ENCODE results near the gene COL6A3.

DNA sequence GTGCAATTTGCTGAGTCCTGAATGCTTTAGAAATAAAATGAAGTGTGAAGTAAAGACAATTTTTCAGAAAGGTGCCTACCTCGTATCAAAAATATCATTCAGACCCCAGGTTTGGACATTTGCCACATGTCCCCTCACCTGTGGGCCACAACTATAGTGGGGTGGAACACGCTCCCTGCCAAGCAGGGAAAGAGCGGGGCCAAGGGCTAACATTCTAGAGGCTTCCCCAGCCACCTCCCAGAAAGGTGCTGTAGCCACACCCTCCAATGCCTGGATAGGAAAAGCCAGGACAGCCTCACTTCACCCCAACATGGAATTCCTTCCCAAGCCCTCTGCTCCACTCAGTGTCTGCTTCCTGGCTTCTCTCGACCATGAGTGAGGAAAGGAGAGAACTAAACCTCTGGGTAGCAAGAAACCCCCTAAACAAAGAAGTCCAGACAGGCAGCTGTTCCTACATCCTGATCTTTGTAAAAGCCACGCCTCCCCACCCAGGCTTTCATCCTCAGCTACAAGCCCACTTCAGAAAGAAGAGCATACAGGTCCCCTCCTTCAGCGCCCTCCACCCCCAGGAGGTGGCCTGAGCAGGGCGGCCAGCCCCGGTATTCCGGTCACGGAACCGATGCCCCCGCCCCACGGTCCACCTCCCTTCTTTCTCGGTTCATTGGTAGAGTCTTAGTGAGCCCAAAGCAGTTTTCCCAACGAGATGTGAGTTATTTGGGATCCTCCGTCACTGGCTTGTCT lies 2.1 kb downstream of the COL6A3 start:
- no peak for TF ChIP-seq POLR2A (IDR thresholded peaks at IDR 0.05)
- TF ChIP-seq, protein P1, sequence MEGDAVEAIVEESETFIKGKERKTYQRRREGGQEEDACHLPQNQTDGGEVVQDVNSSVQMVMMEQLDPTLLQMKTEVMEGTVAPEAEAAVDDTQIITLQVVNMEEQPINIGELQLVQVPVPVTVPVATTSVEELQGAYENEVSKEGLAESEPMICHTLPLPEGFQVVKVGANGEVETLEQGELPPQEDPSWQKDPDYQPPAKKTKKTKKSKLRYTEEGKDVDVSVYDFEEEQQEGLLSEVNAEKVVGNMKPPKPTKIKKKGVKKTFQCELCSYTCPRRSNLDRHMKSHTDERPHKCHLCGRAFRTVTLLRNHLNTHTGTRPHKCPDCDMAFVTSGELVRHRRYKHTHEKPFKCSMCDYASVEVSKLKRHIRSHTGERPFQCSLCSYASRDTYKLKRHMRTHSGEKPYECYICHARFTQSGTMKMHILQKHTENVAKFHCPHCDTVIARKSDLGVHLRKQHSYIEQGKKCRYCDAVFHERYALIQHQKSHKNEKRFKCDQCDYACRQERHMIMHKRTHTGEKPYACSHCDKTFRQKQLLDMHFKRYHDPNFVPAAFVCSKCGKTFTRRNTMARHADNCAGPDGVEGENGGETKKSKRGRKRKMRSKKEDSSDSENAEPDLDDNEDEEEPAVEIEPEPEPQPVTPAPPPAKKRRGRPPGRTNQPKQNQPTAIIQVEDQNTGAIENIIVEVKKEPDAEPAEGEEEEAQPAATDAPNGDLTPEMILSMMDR (IDR thresholded peaks at IDR 0.05), result no peak
